HCT116 (cell line): ENCODE data around the gene SUCLG2. TPM values are rescaled to one million over a fixed set of nuclear protein-coding genes. Genes with fewer than 3 reads are reported as not detected.

Experiments
- ATAC-seq: fragments of 200-7000 bp; cut with Tn5 transposase; 2 replicates; pipeline ENCODE4 v1.9.1; 2020; ENCODE audit warnings: mild to moderate bottlenecking, moderate library complexity
- BruUV-seq: library from RNA; stranded (reverse); fragments of 400-500 nt; replicated peaks from 2 replicates; lab custom pipeline; 2021; lab: Mats Ljungman, UMichigan
- CTCF ChIA-PET: fragments of 300-600 bp; sonication (Branson Sonifier 250); formaldehyde crosslinking; loops from one replicate; lab custom pipeline; 2021; ENCODE audit warnings: antibody characterized with exemption; lab: Charles Lee
- POLR2A ChIA-PET: fragments of 300-600, 350-600 bp; sonication (Branson Sonifier 250); formaldehyde crosslinking; loops from one replicate; lab custom pipeline; 2021; ENCODE audit warnings: antibody characterized with exemption; lab: Charles Lee
- RAD21 ChIA-PET, 2 experiments: fragments of 300-600 bp; sonication (Branson Sonifier 250); formaldehyde crosslinking; loops; one replicate each; lab custom pipeline; 2023; ENCODE audit warnings: low total read pairs in 2 of 2; ENCODE audit not compliant: uncharacterized antibody in 2 of 2, unreplicated experiment in 2 of 2, low non-redundant PET in 1 of 2; lab: Charles Lee
- DNase-seq: peaks from one replicate; pipeline ENCODE4 v3.0.0-alpha.2; 2010; ENCODE audit warnings: low read depth, low spot score
- H2AFZ ChIP-seq: fragments of 200-600 bp; shearing (Covaris generic), sonication (generic); 2 replicates; pipeline ENCODE4 v1.6.1; 2017; ENCODE audit warnings: low read depth, mixed run types, mixed read lengths, antibody characterized with exemption, low read length; ENCODE audit not compliant: poor library complexity, severe bottlenecking
- H3K27ac ChIP-seq: 2 replicates; pipeline ENCODE4 v1.5.1; 2012; ENCODE audit warnings: low read depth, low read length
- H3K27me3 ChIP-seq: fragments of 200-600 bp; sonication (generic); 2 replicates; pipeline ENCODE4 v1.6.1; 2016; ENCODE audit warnings: mixed run types, low read length, mixed read lengths; ENCODE audit not compliant: insufficient read depth
- H3K36me3 ChIP-seq, 2 experiments: fragments of 200-500 bp in 1 of 2; fragments of 200-600 bp in 1 of 2; sonication (Bioruptor generic) in 1 of 2; sonication (generic) in 1 of 2; 2 replicates each; pipeline versions ENCODE4 v1.5.1 to v1.6.1; 2014 to 2016; ENCODE audit warnings: low read length in 2 of 2, inconsistent platforms in 1 of 2, mixed read lengths in 1 of 2, mixed run types in 1 of 2; ENCODE audit not compliant: insufficient read depth in 2 of 2, control insufficient read depth in 1 of 2
- H3K4me1 ChIP-seq, 2 experiments: fragments of 200-600 bp in 1 of 2; sonication (generic) in 1 of 2; 2 replicates each; pipeline versions ENCODE4 v1.5.1 to v1.6.1; 2012 to 2017; ENCODE audit warnings: low read length in 2 of 2, inconsistent platforms in 1 of 2, mild to moderate bottlenecking in 1 of 2, mixed read lengths in 1 of 2, mixed run types in 1 of 2, moderate library complexity in 1 of 2; ENCODE audit not compliant: insufficient read depth in 2 of 2, control insufficient read depth in 1 of 2
- H3K4me2 ChIP-seq: fragments of 200-600 bp; sonication (generic); 2 replicates; pipeline ENCODE4 v1.6.1; 2017; ENCODE audit warnings: mixed run types, low read length, mixed read lengths
- H3K4me3 ChIP-seq, 2 experiments: fragments of 200-600 bp in 1 of 2; sonication (generic) in 1 of 2; replicated peaks in 1 of 2; 2 replicates each; pipeline ENCODE4 v1.5.1; 2011 to 2016; ENCODE audit warnings: low read length in 2 of 2, control low read depth in 1 of 2, low read depth in 1 of 2, mild to moderate bottlenecking in 1 of 2, mixed read lengths in 1 of 2, mixed run types in 1 of 2
- H3K79me2 ChIP-seq: fragments of 200-600 bp; sonication (generic); 2 replicates; pipeline ENCODE4 v1.6.1; 2017; ENCODE audit warnings: mild to moderate bottlenecking, mixed run types, low read length, moderate library complexity, mixed read lengths; ENCODE audit not compliant: insufficient read depth
- H3K9ac ChIP-seq: fragments of 200-600 bp; sonication (generic); 2 replicates; pipeline ENCODE4 v1.6.1; 2016; ENCODE audit warnings: low read length, mixed read lengths
- H3K9me2 ChIP-seq: fragments of 200-600 bp; sonication (generic), shearing (Covaris generic); 2 replicates; pipeline ENCODE4 v1.6.1; 2017; ENCODE audit warnings: mixed run types, mild to moderate bottlenecking, moderate library complexity; ENCODE audit not compliant: insufficient read depth
- H3K9me3 ChIP-seq, 2 experiments: fragments of 200-500 bp in 1 of 2; fragments of 200-600 bp in 1 of 2; sonication (Bioruptor generic) in 1 of 2; sonication (generic) in 1 of 2; 2 replicates each; pipeline ENCODE4 v1.6.1; 2014 to 2017; ENCODE audit warnings: low read length in 2 of 2, mixed read lengths in 2 of 2, inconsistent platforms in 1 of 2, low read depth in 1 of 2, mild to moderate bottlenecking in 1 of 2, mixed run types in 1 of 2, moderate library complexity in 1 of 2; ENCODE audit not compliant: control insufficient read depth in 1 of 2, insufficient read depth in 1 of 2
- H4K20me1 ChIP-seq: fragments of 200-600 bp; sonication (generic), shearing (Covaris generic); 2 replicates; pipeline ENCODE4 v1.6.1; 2017; ENCODE audit warnings: mixed run types, mild to moderate bottlenecking, moderate library complexity; ENCODE audit not compliant: insufficient read depth
- CEBPB ChIP-seq: IDR thresholded peaks from 2 replicates; pipeline ENCODE4 v1.6.1; 2012; ENCODE audit warnings: low read depth
- EZH2 ChIP-seq: fragments of 200-600 bp; sonication (generic); IDR thresholded peaks from 2 replicates; pipeline ENCODE4 v1.6.1; 2017; ENCODE audit warnings: antibody characterized with exemption, mixed run types
- EZH2phosphoT487 ChIP-seq: fragments of 200-600 bp; IDR thresholded peaks from 2 replicates; pipeline ENCODE4 v1.6.1; 2018; ENCODE audit warnings: antibody characterized with exemption, borderline replicate concordance
- FOSL1 ChIP-seq: IDR thresholded peaks from 2 replicates; pipeline ENCODE4 v1.6.1; 2012; ENCODE audit warnings: low read depth
- JUND ChIP-seq: IDR thresholded peaks from 2 replicates; pipeline ENCODE4 v1.6.1; 2012
- POLR2AphosphoS5 ChIP-seq: IDR thresholded peaks from 2 replicates; pipeline ENCODE4 v1.6.1; 2011; ENCODE audit warnings: mild to moderate bottlenecking, low read depth, low read length, moderate library complexity
- RAD21 ChIP-seq: IDR thresholded peaks from 2 replicates; pipeline ENCODE4 v1.6.1; 2012; ENCODE audit warnings: low read depth, mild to moderate bottlenecking
- SIN3A ChIP-seq: IDR thresholded peaks from 2 replicates; pipeline ENCODE4 v1.6.1; 2012; ENCODE audit warnings: low read depth
- SP1 ChIP-seq: IDR thresholded peaks from 2 replicates; pipeline ENCODE4 v1.6.1; 2012; ENCODE audit warnings: low read depth
- SRF ChIP-seq: IDR thresholded peaks from 2 replicates; pipeline ENCODE4 v1.6.1; 2012; ENCODE audit warnings: low read depth
- TCF7L2 ChIP-seq: IDR thresholded peaks from 2 replicates; pipeline ENCODE4 v1.7.0; 2011; ENCODE audit warnings: borderline replicate concordance, inconsistent platforms; ENCODE audit not compliant: insufficient read depth, insufficient read length; ENCODE audit errors: extremely low read depth
- YY1 ChIP-seq: IDR thresholded peaks from 2 replicates; pipeline ENCODE4 v1.6.1; 2011; ENCODE audit warnings: low read length, low read depth, moderate library complexity, mild to moderate bottlenecking; ENCODE audit not compliant: insufficient replicate concordance; ENCODE audit errors: extremely low read depth
- ZBTB33 ChIP-seq: IDR thresholded peaks from 2 replicates; pipeline ENCODE4 v1.6.1; 2011; ENCODE audit warnings: mild to moderate bottlenecking, low read length, moderate library complexity; ENCODE audit not compliant: insufficient replicate concordance; ENCODE audit errors: extremely low read depth
- ZFX ChIP-seq: fragments of 450-650 bp; IDR thresholded peaks from 2 replicates; pipeline ENCODE4 v1.6.1; 2017
- ZNF274 ChIP-seq: fragments of 200-500 bp; sonication (Bioruptor generic); IDR thresholded peaks from 2 replicates; pipeline ENCODE4 v1.6.1; 2014; ENCODE audit warnings: mild to moderate bottlenecking, low read depth, low read length, inconsistent platforms
- intact Hi-C: fragments of 100-400 bp; cut with micrococcal nuclease; formaldehyde crosslinking; loops from 2 replicates; pipeline ENCODE4 v1.10.0; 2022
- total RNA-seq: library from RNA; stranded (reverse); gene quantifications from one replicate; pipeline ENCODE4 v1.2.1, GENCODE V29; 2021; ENCODE audit not compliant: unreplicated experiment
- TF ChIP-seq, protein P1 (sequence below): IDR thresholded peaks from 2 replicates; pipeline ENCODE4 v1.6.1; 2012; ENCODE audit warnings: low read depth
- TF ChIP-seq, protein P2 (sequence below): IDR thresholded peaks from 2 replicates; pipeline ENCODE4 v1.6.1; 2012

Gene SUCLG2
- total RNA-seq, 1 experiment from 2014 or later = 49.2 TPM

DNA sequence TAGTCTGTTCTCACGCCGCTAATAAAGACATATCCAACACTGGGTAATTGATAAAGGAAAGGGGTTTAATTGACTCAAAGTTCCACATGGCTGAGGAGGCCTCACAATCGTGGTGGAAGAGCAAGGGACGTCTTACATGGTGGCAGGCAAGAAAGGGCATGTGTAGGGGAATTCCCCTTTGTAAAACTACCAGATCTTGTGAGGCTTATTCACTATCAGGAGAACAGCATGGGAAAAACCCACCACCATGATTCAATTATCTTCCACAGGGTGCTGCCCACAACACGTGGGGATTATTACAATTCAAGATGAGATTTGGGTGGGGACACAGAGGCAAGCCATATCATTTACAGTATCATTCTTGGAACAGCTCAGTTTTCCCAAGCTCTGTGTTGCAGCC is 268.0 kb downstream of the SUCLG2 start:
- no peaks in the 10 kb centered on the region for H3K4me1 ChIP-seq
- CTCF ChIA-PET = no interaction called here
- H3K9me3 ChIP-seq = no peaks in the 10 kb centered on the region
- H2AFZ ChIP-seq = no peak overlapping the region
- H3K27me3 ChIP-seq = no peaks in the 10 kb centered on the region
- intact Hi-C loops = loop anchor here (10.0 kb wide), 1 partner anchor 1588 kb away; no protein-coding TSS in a partner anchor
- no peak overlapping the region for H3K4me2 ChIP-seq
- H3K4me3 ChIP-seq = no peak overlapping the region
- H3K36me3 ChIP-seq = no peaks in the 10 kb centered on the region
- H3K9ac ChIP-seq = no peak overlapping the region
- BruUV-seq = no TSS peak
- H3K9me2 ChIP-seq = no peaks in the 10 kb centered on the region
- no peak overlapping the region for H3K27ac ChIP-seq
- peaks cover 4% of the 10 kb centered on the region; the same call in 1 of the 2 replicates for H4K20me1 ChIP-seq
- POLR2A ChIA-PET = no interaction called here
- DNase-seq = no peak
- TF ChIP-seq SP1 = no peak
- no peak for TF ChIP-seq TCF7L2
- no peak for TF ChIP-seq EZH2
- TF ChIP-seq POLR2AphosphoS5 = no peak
- no peak for TF ChIP-seq ZNF274
- TF ChIP-seq, protein P1, sequence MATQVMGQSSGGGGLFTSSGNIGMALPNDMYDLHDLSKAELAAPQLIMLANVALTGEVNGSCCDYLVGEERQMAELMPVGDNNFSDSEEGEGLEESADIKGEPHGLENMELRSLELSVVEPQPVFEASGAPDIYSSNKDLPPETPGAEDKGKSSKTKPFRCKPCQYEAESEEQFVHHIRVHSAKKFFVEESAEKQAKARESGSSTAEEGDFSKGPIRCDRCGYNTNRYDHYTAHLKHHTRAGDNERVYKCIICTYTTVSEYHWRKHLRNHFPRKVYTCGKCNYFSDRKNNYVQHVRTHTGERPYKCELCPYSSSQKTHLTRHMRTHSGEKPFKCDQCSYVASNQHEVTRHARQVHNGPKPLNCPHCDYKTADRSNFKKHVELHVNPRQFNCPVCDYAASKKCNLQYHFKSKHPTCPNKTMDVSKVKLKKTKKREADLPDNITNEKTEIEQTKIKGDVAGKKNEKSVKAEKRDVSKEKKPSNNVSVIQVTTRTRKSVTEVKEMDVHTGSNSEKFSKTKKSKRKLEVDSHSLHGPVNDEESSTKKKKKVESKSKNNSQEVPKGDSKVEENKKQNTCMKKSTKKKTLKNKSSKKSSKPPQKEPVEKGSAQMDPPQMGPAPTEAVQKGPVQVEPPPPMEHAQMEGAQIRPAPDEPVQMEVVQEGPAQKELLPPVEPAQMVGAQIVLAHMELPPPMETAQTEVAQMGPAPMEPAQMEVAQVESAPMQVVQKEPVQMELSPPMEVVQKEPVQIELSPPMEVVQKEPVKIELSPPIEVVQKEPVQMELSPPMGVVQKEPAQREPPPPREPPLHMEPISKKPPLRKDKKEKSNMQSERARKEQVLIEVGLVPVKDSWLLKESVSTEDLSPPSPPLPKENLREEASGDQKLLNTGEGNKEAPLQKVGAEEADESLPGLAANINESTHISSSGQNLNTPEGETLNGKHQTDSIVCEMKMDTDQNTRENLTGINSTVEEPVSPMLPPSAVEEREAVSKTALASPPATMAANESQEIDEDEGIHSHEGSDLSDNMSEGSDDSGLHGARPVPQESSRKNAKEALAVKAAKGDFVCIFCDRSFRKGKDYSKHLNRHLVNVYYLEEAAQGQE = no peak
- no peak for TF ChIP-seq ZFX
- TF ChIP-seq ZBTB33 = no peak
- no peak for TF ChIP-seq SRF
- no peak for TF ChIP-seq SIN3A
- no peak for TF ChIP-seq JUND
- TF ChIP-seq CEBPB = no peak
- TF ChIP-seq, protein P2, sequence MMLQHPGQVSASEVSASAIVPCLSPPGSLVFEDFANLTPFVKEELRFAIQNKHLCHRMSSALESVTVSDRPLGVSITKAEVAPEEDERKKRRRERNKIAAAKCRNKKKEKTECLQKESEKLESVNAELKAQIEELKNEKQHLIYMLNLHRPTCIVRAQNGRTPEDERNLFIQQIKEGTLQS = no peak
- no peak for TF ChIP-seq EZH2phosphoT487
- no peak for TF ChIP-seq FOSL1
- TF ChIP-seq RAD21 = no peak
- TF ChIP-seq YY1 = no peak
- RAD21 ChIA-PET = no interaction called here
- ATAC-seq = no peak
- no peaks in the 10 kb centered on the region for H3K79me2 ChIP-seq
